PC-3 (cell line): Measurements from ENCODE around the gene FAM107B.

ENCODE experiments used
- CTCF ChIP-seq: fragments of 300-600 bp; sonication (generic); conservative IDR thresholded peaks from 2 replicates; pipeline ENCODE4 v1.5.1; 2017; ENCODE audit warnings: antibody characterized with exemption, low read depth, mild to moderate bottlenecking, low read length
- EZH2 ChIP-seq: fragments of 300-600 bp; sonication (generic); IDR thresholded peaks from one replicate; pipeline ENCODE4 v1.6.1; 2017; ENCODE audit warnings: antibody characterized with exemption, mild to moderate bottlenecking, low read length; ENCODE audit not compliant: unreplicated experiment
- EZH2phosphoT487 ChIP-seq: fragments of 300-600 bp; sonication (generic); IDR thresholded peaks from 2 replicates; pipeline ENCODE4 v1.6.1; 2018; ENCODE audit warnings: mild to moderate bottlenecking, antibody characterized with exemption, low read length, borderline replicate concordance

- TF ChIP-seq CTCF (no peak), EZH2 (no peak), EZH2phosphoT487 (no peak)
These were observed 25.5 kb downstream of the FAM107B start for GRCh38 chr10:14749070-14749809.
